ENCODE measurements around the gene GSN. TPM values are rescaled to one million over a fixed set of nuclear protein-coding genes. Genes with fewer than 3 reads are reported as not detected.
A peak's percentile ranks its signal among the peaks of the same experiment; 100 is the strongest.

The GSN gene
- total RNA-seq, 1 donor from 2014 or later = 2,053 TPM

DNA sequence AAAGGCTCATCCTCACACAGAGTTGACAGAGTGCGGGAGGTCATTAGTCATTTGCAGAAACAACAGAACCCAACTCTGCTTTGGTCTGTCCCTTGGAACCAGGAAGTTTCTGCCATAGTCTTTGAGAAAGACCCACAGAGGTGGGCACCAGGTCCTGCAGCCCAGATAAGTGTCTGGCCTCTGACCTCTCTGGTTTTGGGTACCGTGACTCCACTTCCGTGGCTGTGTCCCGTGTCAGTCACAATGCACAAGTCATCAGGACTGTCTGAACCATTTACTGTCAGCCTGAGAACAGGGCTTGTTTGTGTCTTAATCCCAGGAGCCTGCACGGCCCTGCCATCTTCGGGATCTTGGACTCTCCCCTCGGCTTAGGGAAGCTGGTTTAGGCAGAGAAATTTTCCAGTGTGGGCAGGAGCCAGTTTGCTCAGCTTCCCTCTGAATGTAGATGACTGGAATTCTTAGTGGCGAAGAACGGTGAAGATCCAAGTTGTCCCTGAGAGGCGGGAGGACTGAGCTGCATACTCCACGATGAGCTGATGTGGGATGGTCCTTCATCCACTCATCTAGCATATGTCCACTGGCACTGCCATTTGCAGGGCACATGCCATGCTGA, 11.9 kb downstream of the GSN start:
- Histone ChIP-seq H3K27me3 (no peaks in the 10 kb centered on the region), H3K36me3 (no peaks in the 10 kb centered on the region), H3K4me1 (peaks cover 95% of the 10 kb centered on the region), H3K27ac (peak overlapping the region; percentile 97), H3K4me3 (no peak overlapping the region), H3K9me3 (no peaks in the 10 kb centered on the region)
- no peak for DNase-seq (ENCODE audit: extremely low spot score in 2 of 2)
- intact Hi-C loops (cut with DNase I) = no loop called here
- TF ChIP-seq POLR2AphosphoS5 (IDR thresholded peaks at IDR 0.05; ENCODE audit: insufficient read depth in 1 of 2, low read depth in 1 of 2) (no peak), POLR2A (IDR thresholded peaks at IDR 0.05) (no peak)
- TF ChIP-seq, protein P1, sequence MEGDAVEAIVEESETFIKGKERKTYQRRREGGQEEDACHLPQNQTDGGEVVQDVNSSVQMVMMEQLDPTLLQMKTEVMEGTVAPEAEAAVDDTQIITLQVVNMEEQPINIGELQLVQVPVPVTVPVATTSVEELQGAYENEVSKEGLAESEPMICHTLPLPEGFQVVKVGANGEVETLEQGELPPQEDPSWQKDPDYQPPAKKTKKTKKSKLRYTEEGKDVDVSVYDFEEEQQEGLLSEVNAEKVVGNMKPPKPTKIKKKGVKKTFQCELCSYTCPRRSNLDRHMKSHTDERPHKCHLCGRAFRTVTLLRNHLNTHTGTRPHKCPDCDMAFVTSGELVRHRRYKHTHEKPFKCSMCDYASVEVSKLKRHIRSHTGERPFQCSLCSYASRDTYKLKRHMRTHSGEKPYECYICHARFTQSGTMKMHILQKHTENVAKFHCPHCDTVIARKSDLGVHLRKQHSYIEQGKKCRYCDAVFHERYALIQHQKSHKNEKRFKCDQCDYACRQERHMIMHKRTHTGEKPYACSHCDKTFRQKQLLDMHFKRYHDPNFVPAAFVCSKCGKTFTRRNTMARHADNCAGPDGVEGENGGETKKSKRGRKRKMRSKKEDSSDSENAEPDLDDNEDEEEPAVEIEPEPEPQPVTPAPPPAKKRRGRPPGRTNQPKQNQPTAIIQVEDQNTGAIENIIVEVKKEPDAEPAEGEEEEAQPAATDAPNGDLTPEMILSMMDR (IDR thresholded peaks at IDR 0.05) = no peak

- peaks cover 97% of the 10 kb centered on the region for H3K4me1 ChIP-seq
- TF ChIP-seq, protein P1 (IDR thresholded peaks at IDR 0.05) = no peak
- TF ChIP-seq POLR2AphosphoS5 (IDR thresholded peaks at IDR 0.05; ENCODE audit: insufficient read depth in 1 of 2, low read depth in 1 of 2) = no peak
- no peak for TF ChIP-seq POLR2A (IDR thresholded peaks at IDR 0.05)
- H3K9me3 ChIP-seq = no peaks in the 10 kb centered on the region
- no peak for DNase-seq (ENCODE audit: extremely low spot score in 2 of 2)
- H3K27ac ChIP-seq = peak overlapping the region; percentile 97
- intact Hi-C loops (cut with DNase I) = no loop called here
- no peaks in the 10 kb centered on the region for H3K36me3 ChIP-seq
- H3K4me3 ChIP-seq = no peak overlapping the region
- H3K27me3 ChIP-seq = no peaks in the 10 kb centered on the region
Measured at GRCh38 chr9:121280715-121281613, 13.0 kb downstream of the GSN start.

DNA sequence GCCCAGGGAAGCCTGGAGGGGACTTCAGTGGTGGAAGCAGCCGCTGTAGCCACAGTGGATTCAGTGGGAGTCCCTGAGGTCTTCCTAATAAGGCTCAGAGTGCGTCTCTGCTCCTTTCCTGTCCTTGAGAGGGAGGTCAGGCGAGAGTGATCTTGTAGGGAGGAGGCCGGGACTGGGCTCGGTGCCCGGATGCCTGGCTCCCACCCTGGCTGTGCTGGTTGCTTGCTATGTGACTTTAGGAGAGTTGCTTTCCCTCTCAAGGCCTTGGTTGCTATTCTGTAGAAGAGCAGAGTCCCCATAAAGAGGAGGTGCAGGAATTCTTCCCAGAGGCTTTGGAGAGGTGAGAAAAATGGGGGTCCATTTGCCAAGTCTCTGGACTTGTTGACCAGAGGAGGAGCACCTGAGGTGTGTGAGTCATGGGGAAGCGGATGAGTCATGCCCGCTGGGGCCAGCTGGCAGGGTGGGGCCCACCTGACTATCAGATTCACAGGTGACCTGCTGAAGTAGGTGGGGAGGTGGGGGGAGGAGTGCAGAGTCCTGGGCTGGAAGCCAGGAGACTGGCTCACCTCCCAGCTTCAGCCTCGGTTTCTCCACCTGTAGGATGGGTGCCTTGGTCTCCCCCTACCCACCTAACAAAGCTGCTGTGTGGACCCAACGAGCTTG, 13.8 kb downstream of the GSN start:
- H3K27ac ChIP-seq = peak overlapping the region; percentile 97
- TF ChIP-seq POLR2A (IDR thresholded peaks at IDR 0.05) (no peak), POLR2AphosphoS5 (IDR thresholded peaks at IDR 0.05; ENCODE audit: insufficient read depth in 1 of 2, low read depth in 1 of 2) (peak; percentile 85 to 92)
- peaks cover 97% of the 10 kb centered on the region for H3K4me1 ChIP-seq
- intact Hi-C loops (cut with DNase I) = no loop called here
- H3K36me3 ChIP-seq = no peaks in the 10 kb centered on the region
- no peak for DNase-seq (ENCODE audit: extremely low spot score in 2 of 2)
- H3K4me3 ChIP-seq = no peak overlapping the region
- no peaks in the 10 kb centered on the region for H3K9me3 ChIP-seq
- no peaks in the 10 kb centered on the region for H3K27me3 ChIP-seq

- DNase-seq (ENCODE audit: extremely low spot score in 2 of 2) = no peak
- H3K4me3 ChIP-seq = no peak overlapping the region
Measured at GRCh38 chr9:121282277-121283079, 14.5 kb downstream of the GSN start.

More at GRCh38 chr9:121282277-121283079, 14.5 kb downstream of the GSN start:
- H3K36me3 ChIP-seq = no peaks in the 10 kb centered on the region
- peak in 1 of 2 donors; percentile 26 for TF ChIP-seq POLR2AphosphoS5 (IDR thresholded peaks at IDR 0.05; ENCODE audit: insufficient read depth in 1 of 2, low read depth in 1 of 2)
- TF ChIP-seq POLR2A (IDR thresholded peaks at IDR 0.05) = peak in 1 of 2 donors; percentile 2
- TF ChIP-seq, protein P1 (IDR thresholded peaks at IDR 0.05) = no peak
- no peaks in the 10 kb centered on the region for H3K27me3 ChIP-seq
- peaks cover 97% of the 10 kb centered on the region for H3K4me1 ChIP-seq
- H3K27ac ChIP-seq = peak overlapping the region; percentile 97
- H3K9me3 ChIP-seq = no peaks in the 10 kb centered on the region
- intact Hi-C loops (cut with DNase I) = no loop called here

Data from vagina (tissue), 2 donors.